ENCODE results near the gene RBMX.
"Not testable (repeated sequence)": the region's sequence is repeated elsewhere in the genome, so short reads cannot be mapped to it uniquely, and the experiment has no call there.

DNA sequence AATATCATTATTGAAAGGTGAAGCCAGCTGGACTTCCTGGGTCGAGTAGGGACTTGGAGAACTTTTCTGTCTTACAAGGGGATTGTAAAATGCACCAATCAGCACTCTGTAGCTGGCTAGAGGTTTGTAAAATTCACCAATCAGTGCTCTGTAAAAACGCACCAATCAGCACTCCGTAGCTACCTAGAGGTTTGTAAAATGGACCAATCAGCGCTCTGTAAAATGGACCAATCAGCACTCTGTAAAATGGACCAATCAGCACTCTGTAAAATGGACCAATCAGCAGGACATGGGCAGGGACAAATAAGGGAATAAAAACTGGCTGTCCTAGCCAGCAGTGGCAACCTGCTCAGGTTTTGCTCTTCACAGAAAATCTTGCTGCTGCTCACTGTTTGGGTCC lies 23.5 kb upstream of the RBMX start:
- TF ChIP-seq, protein P1, sequence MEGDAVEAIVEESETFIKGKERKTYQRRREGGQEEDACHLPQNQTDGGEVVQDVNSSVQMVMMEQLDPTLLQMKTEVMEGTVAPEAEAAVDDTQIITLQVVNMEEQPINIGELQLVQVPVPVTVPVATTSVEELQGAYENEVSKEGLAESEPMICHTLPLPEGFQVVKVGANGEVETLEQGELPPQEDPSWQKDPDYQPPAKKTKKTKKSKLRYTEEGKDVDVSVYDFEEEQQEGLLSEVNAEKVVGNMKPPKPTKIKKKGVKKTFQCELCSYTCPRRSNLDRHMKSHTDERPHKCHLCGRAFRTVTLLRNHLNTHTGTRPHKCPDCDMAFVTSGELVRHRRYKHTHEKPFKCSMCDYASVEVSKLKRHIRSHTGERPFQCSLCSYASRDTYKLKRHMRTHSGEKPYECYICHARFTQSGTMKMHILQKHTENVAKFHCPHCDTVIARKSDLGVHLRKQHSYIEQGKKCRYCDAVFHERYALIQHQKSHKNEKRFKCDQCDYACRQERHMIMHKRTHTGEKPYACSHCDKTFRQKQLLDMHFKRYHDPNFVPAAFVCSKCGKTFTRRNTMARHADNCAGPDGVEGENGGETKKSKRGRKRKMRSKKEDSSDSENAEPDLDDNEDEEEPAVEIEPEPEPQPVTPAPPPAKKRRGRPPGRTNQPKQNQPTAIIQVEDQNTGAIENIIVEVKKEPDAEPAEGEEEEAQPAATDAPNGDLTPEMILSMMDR (IDR thresholded peaks at IDR 0.05), result not testable (repeated sequence)
- TF ChIP-seq POLR2AphosphoS5 (IDR thresholded peaks at IDR 0.05), result not testable (repeated sequence)
